ENCODE data around the gene SLC35G6. TPM values are rescaled to one million over a fixed set of nuclear protein-coding genes. Genes with fewer than 3 reads are reported as not detected.
"Not testable (repeated sequence)": the region's sequence is repeated elsewhere in the genome, so short reads cannot be mapped to it uniquely, and the experiment has no call there.

The SLC35G6 gene
- total RNA-seq, 1 donor from 2014 or later, result not detected

DNA sequence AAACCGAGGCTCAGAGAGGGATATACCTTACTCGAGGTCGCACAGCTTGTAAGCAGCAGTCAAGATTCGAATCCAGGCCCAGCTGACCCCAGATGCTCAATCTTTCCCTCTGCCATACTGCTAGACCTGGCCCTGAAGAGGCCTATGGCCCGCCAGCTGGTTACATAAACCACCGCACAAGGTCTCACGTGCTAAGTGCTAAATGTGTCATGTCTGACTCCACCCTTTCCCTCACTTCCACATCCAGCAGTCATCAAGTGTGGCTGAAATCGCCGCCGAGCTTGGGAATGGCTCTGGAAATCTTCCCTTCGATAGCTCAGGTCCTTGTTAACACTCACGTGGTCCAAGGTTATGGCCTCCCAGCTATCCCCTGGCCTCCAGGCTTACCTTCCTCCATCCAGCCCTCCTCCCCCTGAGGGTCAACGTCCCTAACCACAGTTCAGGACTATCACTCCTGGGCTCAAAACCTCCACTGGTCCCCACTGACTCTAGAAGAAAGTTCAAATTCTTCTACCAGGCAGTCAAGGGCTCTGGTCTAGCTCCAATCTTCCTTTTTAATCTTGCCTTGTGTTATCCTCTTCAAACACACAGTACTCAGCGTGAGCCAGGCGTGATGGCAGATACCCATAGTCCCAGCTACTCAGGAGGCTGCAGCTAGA, 5.4 kb upstream of the SLC35G6 start:
- intact Hi-C loops (cut with DNase I), result no loop called here
- peak; percentile 58 for ATAC-seq
- peak; percentile 79 for DNase-seq (ENCODE audit: missing footprints)

DNA sequence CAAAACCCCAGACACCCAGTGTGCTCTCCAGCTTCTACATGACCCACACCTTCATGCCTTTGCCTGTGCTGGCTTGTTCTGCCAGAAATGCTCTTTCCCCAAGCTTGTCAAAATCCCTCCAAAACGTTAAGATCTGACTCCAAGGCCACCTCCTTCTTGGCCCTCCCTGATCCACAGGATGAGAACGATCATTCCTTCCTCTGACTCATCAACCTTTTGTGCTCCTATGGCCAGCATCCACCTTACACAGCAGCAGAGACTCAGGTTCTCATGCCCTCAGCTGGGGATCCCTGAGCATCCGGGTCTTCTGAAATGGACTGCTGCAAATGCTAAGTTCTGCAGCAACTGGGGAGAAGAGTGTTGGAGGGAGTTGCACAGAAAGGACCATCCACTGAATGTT, 4.8 kb upstream of the SLC35G6 start:
- intact Hi-C loops (cut with DNase I), result no loop called here
- DNase-seq (ENCODE audit: missing footprints) (no peak), ATAC-seq (no peak)

DNA sequence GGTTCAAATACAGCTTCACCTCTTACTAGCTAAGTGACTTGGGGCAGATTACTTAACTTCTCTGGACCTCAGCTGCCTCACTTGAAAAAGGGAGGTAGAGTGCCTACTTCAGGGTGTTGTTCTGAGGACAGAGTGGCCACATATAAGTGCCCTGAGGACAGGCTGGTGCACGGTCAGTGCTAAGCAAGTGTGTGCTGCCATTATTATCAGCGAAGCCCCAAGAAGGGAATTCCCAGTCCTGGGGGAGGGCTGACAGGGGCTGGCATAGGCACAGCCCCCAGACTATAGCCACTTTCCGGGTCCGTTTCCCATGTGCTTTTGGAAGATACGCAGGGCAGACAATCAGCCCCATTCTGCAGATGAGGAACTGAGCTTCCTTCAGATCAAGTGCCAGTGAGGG, 4.3 kb upstream of the SLC35G6 start:
- DNase-seq (ENCODE audit: missing footprints) (no peak), ATAC-seq (no peak)
- intact Hi-C loops (cut with DNase I), result no loop called here

DNA sequence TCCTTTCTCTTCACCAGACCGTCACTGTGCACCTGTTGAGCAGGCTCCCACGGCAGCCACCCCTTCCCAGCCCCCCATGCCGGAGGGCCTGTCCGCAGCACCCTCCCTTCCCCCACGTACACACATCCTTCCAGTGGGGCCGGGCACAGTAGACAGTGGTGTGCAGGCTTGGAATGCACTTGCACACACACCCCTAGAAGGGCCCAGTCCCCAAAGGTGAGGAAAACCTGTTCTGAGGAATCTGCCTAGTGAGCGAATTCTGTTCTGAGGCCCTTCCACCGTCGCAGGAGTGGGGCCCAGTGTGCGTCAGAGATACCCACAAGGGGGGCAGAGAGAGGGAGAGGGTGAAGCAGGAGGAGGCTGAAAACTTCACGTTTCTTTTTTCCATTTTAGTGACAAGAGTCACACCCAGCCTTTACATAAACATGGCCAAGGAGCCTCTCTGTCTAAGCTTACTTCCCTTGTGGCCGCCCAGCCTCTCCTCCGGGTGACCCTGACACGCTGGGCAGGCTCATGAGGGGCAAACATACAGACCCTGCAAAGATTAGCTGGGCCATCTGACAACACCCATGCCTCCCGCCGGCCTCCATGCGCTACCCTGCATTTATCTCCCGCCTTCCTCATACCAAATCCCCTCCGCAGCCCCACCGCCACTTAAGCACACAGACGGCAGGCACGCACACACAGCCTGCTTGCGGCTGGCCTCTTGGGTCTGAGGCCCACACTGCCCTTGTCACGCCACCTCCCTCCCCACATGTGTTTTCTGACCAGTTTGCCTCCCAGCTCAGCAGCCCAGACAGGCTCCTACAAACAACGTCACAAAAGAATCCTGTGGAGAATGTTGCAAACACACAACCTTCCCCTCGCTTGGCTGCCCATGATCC, 3.6 kb upstream of the SLC35G6 start:
- DNase-seq (ENCODE audit: missing footprints), result peak; percentile 79
- ATAC-seq, result peak; percentile 15
- intact Hi-C loops (cut with DNase I), result loop anchor here (2.0 kb wide), 1 partner anchor 41 kb away; no protein-coding TSS in a partner anchor

DNA sequence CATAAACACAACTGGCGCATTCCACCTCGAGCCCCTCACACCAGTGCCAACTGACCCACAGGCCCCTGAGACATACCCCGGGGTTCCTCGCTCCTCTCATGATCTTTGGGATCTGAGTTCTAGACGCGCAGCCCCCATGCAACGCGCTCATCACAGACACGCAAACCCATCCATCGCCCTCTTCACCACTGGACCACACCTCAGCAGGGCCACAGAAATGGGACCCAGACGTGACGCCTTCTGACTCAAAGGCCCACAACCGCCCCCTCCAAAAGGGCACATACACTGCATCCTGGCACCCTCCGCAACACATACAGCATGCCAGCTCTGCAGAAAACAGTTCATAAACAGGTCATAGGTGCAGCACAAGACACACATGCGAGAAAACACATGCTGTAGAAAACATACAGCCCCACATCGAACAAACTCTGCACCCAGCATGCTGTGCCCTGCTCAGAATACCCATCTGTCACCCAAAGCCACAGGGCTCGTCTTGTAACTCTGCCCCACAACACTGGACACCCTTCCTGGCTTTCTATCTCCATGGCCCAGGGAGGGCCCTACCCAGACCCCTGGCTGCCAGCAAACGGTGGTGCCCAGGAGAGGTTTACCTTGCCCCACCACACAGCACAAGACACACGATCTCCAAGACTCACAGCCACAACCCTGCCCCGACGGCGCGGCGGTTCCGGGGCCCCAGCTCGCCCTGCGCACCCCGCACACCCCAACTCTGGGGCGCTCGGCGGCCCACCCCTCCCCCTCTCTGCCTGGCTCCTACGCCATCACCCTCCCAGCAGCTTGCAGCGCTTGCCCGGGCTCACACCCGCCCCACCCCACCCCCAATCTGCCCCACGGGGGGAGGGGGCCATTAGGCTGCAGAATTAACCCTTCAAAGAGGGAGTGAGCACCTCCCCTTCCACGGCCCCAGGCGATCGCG, 2.7 kb upstream of the SLC35G6 start:
- intact Hi-C loops (cut with DNase I), result loop anchor here (2.0 kb wide), 1 partner anchor 42 kb away; no protein-coding TSS in a partner anchor
- DNase-seq (ENCODE audit: missing footprints) (no peak), ATAC-seq (peak; percentile 18)

DNA sequence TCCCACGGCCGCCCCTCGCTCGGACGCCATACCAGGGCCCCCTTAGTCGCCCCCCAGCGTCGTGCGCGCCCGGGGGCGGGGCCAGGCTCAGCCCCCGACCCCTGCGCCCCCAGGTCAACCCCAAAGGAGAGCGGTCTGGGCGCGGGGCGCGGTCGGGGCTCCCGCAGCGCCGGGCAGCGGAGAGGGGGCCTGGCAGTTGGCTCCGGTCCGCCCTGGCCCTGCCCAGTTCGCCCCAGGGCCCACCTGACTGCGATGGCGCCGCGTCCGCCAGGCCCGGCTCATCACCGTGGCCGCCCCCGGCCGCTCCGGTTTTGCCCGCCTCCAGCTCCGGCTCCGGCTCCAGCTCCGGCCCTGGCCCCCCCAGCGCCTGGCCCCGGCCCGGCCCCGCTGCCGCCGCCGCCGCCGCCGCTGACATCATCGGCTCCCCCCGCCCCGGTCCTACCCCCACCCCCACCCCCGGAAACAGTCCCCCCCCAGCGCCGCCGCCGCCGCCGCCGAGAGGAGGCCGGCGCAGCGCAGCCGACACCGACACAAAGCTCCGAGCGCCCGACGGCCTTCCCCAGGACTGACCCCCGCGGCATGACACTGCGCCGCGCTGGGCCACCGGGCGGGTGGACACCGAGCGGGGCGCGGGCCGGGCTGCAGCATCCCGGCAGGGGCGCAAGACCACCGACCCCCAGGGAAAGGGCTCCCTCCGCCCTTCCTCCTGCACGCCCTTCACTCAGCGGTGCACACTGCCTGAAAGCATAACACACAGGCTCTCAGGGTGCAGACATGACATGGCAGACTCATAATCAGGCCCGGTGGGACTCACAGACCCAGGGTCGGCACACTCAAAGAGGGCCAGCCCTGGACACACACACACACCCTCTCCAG, 1.8 kb upstream of the SLC35G6 start, which contains the start of gene ZBTB4:
Gene ZBTB4, minus strand, starts transcription at position 419 of the 876 bp plus-strand sequence. CDS start 12,830 bp downstream, outside the sequence.
- peak; percentile 83 for DNase-seq (ENCODE audit: missing footprints)
- intact Hi-C loops (cut with DNase I), result loop anchor here (2.0 to 10.0 kb wide), 3 partner anchors 43 to 673 kb away; partner anchors contain the start of gene PER1
- peak; percentile 6 for ATAC-seq

DNA sequence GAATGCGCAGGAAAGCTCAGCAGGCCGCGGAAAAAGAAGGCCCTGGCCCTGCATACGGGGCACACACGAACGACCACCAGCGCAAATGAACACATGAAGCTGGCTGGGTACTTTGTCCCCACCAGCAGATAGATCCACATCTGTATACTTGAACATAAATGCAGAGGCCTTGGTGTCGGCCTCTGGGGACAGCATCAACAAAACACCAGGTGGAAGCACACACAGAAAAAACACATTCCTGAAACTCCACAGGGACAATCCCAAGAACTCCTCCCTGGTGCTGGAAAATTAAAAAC, 1.2 kb upstream of the SLC35G6 start:
- DNase-seq (ENCODE audit: missing footprints) (no peak), ATAC-seq (no peak)
- intact Hi-C loops (cut with DNase I), result loop anchor here (5.0 to 10.0 kb wide), 2 partner anchors 365 to 672 kb away; partner anchors contain the start of gene PER1

DNA sequence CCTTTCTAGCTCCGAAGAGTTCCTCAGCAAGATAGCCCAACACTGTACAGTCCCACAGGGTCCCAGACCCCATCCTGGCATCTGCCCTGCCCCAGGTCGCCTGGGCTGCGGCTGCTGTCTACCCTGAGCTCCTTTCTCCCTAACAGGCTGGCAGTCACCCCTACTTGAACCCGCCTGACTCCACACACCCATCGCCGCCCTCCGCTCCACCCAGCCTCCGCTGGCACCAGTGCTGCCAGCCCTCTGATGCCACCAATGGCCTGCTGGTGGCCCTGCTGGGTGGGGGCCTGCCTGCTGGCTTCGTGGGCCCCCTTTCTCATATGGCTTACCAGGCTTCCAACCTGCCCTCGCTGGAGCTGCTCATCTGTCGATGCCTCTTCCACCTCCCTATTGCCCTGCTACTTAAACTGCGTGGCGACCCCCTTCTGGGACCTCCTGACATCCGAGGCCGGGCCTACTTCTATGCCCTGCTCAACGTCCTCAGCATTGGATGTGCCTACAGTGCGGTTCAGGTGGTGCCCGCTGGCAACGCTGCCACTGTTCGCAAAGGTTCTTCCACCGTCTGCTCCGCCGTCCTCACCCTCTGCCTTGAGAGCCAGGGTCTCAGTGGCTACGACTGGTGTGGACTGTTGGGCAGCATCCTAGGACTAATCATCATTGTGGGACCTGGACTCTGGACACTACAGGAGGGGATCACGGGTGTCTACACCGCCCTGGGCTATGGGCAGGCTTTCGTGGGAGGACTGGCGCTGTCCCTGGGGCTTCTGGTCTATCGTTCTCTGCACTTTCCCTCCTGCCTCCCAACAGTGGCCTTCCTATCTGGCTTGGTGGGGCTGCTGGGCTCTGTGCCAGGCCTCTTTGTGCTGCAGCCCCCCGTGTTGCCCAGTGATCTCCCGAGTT, 846 bp downstream of the SLC35G6 start:
- intact Hi-C loops (cut with DNase I), result loop anchor here (5.0 to 10.0 kb wide), 2 partner anchors 363 to 670 kb away; partner anchors contain the start of gene PER1
- not testable (repeated sequence) for ATAC-seq; DNase-seq (ENCODE audit: missing footprints)

DNA sequence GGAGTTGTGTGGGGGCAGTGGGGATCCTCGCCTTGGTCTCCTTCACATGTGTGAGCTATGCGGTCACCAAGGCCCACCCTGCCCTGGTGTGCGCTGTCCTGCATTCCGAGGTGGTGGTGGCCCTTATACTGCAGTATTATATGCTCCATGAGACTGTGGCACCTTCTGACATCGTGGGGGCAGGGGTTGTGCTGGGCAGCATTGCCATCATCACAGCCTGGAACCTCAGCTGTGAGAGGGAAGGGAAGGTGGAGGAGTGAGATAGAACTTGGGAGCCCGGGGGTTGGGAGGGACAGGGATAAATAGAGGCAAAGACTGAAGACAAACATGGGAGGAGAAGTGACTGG, 1.5 kb downstream of the SLC35G6 start:
- DNase-seq (ENCODE audit: missing footprints); ATAC-seq: not testable (repeated sequence)
- intact Hi-C loops (cut with DNase I), result loop anchor here (5.0 to 10.0 kb wide), 2 partner anchors 362 to 670 kb away; partner anchors contain the start of gene PER1

DNA sequence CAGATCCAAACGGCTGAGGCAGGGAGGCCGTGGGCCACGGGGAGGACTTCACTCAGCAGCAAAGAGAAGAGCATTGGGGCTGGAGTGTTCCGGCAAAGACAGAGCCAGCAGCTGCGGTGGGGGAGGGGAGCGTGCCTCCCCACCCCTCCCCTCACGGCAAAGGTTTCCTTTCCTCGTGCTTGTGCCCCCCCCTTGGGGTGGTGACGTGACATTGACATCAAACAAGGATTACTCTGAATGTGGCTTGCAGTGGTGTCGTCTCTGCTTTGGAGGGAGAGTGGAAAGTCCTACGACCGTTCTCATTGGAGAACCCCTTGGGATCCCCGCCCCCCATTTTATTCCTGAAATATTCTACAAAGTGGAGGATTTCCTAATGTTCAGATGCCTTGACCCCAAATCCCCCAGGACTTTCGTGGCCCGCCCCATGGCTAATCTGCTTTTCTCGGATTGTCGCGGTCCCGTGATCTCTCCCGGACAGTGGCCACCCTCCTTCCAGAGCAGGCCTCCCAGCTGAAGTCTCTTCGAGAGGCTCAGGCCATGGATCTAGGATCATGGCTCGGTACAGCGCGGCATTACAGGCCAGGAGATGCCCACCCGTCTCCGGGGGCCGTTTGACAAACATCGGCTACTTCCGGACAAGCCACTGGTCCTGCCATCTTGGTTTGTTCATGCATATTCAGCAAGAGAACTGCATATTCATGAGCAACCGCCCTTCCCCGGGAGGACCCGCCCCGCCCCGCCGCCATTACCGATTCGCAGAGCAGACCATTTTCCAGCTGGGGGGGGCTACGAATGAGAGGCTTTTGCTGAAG, 2.2 kb downstream of the SLC35G6 start:
- ATAC-seq (peak; percentile 70), DNase-seq (ENCODE audit: missing footprints) (peak; percentile 96)
- intact Hi-C loops (cut with DNase I), result loop anchor here (2.0 to 10.0 kb wide), 6 partner anchors 45 to 669 kb away; partner anchors contain the start of genes FGF11, PER1, TMEM256 and TNFSF13

DNA sequence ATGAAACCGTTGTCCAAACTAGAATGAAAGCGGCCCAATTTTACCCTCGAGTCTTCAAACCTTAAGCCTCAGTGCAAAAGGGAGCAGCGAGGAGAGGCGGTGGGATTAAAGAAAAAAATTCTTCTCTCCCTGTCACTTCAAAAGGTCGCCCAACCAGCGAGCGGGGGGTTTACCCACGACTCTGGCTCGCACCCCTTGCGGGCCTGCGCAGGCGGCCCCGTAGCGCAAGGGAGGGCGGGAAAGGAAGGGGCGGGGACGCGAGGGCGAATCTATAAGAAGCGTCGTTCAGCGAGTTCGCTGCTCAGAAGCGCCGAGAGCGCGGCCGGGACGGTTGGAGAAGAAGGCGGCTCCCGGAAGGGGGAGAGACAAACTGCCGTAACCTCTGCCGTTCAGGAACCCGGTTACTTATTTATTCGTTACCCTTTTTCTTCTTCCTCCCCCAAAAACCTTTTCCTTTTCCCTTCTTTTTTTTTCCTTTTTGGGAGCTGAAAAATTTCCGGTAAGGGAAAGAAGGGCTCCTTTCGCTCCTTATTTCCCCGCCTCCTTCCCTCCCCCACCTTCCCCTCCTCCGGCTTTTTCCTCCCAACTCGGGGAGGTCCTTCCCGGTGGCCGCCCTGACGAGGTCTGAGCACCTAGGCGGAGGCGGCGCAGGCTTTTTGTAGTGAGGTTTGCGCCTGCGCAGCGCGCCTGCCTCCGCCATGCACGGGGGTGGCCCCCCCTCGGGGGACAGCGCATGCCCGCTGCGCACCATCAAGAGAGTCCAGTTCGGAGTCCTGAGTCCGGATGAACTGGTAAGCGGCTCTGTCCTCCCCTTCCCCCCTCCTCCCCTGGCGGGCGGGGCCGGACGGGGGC, 3.0 kb downstream of the SLC35G6 start, which contains the start of gene POLR2A:
Gene POLR2A, plus strand, starts transcription at position 300 of the 852 bp plus-strand sequence.
- DNase-seq (ENCODE audit: missing footprints) (peak; percentile 99), ATAC-seq (peak; percentile 87)
- intact Hi-C loops (cut with DNase I), result loop anchor here (2.0 to 10.0 kb wide), 6 partner anchors 45 to 668 kb away; partner anchors contain the start of genes FGF11, PER1, TMEM256 and TNFSF13

DNA sequence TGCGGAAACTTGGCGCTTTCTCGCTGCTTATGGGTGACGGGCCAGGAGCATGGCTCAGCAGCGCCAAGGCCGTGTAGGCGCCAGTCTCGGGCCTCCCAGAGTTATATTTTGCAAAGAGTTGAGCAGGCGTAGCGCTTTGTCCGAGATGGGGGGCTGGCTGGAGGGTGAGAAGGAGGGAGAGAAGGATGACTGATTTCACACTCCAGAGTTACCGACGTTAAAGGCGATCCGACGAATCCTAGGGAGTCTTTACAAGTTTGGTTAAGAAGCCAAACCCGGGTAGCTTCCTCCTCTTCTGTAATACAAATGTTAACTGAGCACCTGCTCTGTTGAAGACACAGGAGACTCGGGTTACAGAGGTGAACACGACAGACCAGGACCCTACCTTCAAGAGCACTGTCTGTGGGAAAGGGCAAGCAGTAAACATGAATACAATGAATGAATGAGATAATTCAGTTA, 3.7 kb downstream of the SLC35G6 start:
- intact Hi-C loops (cut with DNase I), result loop anchor here (2.0 to 10.0 kb wide), 7 partner anchors 46 to 667 kb away; partner anchors contain the start of genes FGF11, PER1, TMEM256 and TNFSF12
- DNase-seq (ENCODE audit: missing footprints) (no peak), ATAC-seq (no peak)

DNA sequence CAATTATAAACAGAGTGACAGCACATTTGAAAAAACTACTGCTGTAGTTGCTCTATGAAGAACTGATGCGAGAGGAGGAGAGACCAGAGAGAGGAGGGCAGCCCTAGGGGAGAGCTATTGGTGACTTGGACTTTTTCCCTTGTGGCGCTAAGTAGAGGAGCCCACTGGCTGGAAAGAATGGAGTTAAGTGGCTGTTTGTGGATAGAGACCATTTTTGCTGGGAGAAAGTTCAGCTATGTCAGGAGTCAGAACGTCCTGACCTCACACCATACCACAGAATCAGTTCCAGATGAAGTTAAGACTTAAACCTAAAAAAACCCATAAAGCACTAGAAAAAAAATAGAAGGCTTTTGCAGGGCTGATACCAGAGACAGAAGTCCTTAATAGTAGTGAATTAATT, 4.9 kb downstream of the SLC35G6 start:
- no peak for DNase-seq (ENCODE audit: missing footprints)
- intact Hi-C loops (cut with DNase I), result loop anchor here (5.0 to 10.0 kb wide), 2 partner anchors 61 to 359 kb away; partner anchors contain the start of gene TNFSF12
- ATAC-seq, result no peak

DNA sequence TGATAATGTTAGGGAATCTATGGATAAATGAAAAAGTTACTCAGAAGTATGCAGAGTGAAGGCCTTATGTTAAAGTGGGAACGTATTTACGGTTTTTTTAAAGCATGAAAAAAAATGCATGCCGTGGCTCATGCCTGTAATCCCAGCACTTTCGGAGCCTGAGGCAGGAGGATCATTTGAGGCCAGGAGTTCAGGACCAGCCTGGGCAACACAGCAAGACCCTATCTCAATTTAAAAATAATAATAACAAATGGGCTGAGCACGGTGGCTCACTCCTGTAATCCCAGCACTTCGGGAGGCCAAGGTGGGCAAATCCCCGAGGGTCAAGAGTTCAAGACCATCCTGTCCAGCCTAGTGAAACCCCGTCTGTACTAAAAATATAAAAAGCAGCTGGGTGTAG, 8.9 kb downstream of the SLC35G6 start:
- DNase-seq (ENCODE audit: missing footprints) (no peak), ATAC-seq (no peak)
- intact Hi-C loops (cut with DNase I), result no loop called here

All from Right ventricle myocardium inferior (tissue), 1 donor.